Pons (tissue), 1 donor: Measurements from ENCODE around the gene ACTR2.
"Not testable (repeated sequence)": the region's sequence is repeated elsewhere in the genome, so short reads cannot be mapped to it uniquely, and the experiment has no call there.

Experiments
- DNase-seq: peaks from one replicate; pipeline ENCODE4 v3.0.0-alpha.2; 2016; ENCODE audit warnings: low spot score

ACTR2 gene

DNA sequence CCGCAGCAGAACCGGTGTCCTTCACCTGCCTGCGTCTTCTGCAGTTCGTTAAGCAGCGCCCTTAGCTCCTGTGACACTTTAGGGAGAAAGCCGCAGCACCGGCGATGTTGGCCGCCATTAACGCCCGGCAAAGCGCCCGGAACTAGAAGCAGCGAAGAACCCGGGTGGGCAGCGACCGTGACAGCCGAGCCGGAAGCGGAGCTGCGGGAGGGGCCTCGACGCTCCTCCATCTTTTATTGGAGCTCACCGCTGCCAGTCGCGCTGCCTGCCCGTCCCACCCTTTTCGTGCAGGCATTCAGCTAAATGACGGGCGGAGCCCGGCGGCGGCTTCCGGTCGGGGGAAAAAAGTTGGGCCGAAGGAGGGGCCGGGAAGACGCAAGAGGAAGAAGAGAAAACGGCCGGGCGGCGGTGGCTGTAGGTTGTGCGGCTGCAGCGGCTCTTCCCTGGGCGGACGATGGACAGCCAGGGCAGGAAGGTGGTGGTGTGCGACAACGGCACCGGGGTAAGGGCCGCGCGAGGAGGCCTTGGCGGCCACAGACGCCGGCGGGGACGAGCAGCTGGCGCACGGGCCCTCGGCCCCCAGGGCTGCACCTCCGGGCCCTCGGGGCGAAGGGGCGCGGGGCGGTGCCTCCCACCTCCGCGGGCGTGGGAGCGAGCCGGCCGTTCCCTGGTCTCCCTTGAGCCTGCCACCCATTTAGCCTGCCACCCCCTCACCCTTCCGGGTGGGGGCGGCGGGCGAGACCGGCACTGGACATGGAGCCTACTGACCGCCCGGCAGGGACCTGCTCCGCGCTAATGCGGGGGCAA lies at the start of gene ACTR2:
Gene ACTR2 (plus strand): TSS at position 376 of the 807 bp plus-strand sequence. CDS start 79 bp downstream, at position 455.
- DNase-seq = peak; percentile 95

DNA sequence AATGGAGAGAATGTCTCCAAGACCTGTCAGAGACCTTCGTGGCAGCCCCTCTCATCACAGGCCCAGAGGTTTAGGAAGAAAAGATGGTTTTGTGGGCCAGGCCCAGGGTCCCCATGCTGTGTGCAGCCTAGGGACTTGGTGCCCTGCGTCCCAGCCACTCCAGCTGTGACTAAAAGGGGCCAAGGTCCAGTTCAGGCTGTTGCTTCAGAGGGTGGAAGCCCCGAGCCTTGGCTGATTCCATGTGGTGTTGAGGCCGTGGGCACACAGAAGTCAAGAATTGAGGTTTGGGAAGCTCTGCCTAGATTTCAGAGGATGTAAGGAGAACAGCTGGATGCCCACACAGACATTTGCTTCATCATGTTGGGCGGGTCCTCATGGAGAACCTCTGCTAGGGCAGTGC lies 45.1 kb upstream of the ACTR2 start:
- no peak for DNase-seq

DNA sequence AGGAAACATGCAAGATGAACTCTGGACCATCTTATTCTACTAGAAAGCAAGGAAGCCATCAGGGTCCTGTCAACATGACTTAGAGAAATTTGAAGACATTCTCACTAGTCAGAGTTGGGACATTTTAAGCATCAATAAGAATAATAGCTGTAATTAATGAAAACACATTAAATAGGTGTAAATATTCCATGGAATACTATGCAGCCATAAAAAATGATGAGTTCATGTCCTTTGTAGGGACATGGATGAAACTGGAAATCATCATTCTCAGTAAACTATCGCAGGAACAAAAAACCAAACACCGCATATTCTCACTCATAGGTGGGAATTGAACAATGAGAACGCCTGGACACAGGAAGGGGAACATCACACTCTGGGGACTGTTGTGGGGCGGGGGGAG lies 44.2 kb upstream of the ACTR2 start:
- not testable (repeated sequence) for DNase-seq

DNA sequence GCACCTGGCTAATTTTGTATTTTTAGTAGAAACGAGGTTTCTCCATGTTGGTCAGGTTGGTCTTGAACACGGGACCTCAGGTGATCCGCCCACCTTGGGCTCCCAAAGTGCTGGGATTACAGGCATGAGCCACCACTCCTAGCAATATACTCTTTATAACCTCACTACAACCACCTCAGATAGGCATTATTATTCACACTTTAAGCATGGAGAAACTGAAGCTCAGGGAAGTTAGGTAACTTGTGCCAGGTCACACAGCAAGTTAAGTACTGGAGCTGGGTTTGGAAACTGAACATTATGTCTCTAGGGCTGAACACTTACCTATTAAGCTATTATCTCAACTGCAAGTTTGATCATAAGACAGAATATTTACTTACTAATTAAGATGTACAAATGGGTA lies 42.6 kb upstream of the ACTR2 start:
- DNase-seq = no peak

DNA sequence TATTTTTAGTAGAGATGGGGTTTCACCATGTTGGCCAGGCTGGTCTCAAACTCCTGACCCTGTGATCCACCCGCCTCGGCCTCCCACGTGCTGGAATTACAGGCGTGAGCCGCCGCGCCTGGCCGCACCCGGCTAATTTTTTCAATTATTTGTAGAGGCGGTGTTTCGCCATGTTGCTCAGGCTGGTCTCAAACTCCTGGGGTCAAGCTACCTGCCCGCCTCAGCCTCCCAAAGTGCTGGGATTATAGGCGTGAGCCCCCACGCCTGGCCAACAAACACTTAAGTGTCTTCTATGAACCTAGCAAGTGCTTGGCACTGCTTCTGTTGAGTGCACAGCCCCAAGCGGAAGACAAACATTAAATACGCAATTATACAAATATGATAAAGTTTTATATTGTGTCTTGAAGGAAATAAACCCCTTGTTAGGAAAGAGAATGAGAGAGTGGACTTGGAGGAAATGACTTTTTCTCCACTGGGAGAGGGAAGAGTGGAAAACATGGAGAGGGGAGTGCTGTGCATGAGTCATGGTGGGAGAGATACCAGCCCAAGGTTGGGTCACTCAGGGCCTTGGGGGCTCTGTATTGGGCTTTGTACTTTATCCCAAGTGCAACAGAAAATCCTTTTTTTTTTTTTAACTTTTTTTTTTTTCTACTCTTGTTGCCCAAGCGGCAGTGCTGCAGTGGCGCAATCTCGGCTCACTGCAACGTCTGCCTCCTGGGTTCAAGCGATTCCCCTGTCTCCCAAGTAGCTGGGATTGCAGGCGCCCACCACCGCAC lies 41.4 kb upstream of the ACTR2 start:
- no peak for DNase-seq

GRCh38 chr2:65186872-65187851 lies 40.5 kb upstream of the ACTR2 start:
- DNase-seq = peak; percentile 87

DNA sequence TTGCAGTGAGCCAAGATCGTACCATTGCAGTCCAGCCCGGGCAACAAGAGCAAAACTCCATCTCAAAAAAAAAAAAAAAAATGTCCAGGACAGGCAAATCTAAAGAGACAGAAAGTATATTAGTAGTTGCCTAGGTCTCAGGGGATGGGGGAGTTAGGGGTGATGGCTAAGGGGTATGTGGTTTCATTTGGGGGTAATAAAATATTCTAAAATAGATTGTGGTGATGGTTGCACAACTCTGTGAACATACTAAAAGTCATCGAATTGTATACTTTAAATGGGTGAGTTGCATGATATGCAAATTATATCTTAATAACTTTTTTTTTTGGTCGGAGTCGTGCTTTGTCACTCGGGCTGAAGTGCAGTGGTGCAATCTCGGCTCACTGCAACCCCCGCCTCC lies 34.2 kb upstream of the ACTR2 start:
- no peak for DNase-seq

GRCh38 chr2:65198737-65199136 lies 28.9 kb upstream of the ACTR2 start:
- peak; percentile 39 for DNase-seq

DNA sequence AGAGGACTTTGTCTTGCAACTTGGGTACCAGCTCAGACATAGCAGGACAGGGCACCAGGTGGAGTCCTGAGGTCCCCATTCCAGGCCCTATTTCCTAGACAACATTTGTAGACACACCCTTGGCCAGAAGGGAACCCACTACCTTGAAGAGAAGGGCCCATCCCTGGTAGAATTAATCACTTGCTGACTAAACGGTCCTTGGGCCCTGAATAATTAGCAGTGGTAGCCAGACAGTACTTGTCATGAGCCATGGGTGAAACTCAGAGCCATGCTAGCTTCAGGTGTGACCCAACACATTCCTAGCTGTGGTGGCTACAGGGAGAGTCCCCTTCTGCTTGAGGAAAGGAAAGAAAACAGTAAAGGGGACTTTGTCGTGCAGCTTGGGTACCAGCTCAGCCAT lies 28.5 kb upstream of the ACTR2 start:
- DNase-seq = no peak

- no peak for DNase-seq
These were observed 27.7 kb upstream of the ACTR2 start for GRCh38 chr2:65199891-65200290.

DNA sequence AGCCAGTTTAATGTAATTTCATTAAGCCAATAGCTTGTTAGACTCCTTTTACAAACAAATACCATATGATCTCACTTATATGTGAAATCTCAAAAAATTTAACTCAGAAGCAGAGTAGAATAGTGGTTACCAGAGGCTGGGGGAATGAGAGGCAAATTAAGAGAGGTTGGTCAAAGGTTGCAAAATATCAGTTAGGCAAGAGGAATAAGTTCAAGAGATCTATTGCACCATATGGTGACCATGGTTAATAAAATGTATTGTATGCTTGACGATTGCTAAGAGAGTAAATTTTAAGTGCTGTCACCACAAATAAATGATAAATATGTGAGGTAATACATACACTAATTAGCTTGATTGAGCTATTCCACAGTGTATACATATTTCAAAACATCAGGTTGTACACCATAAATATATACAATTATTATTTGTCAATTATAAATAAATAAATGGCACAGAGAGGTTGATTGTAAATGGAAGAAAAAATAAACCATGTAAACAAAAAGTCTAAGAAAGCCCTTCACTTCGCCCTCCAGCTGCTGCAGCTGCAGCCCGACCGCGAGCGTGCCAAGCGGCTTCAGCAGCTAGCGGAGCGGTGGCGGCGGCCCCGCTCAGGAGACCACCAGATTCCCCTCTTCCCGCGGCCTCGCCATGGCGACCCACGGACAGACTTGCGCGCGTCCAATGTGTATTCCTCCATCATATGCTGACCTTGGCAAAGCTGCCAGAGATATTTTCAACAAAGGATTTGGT lies 23.0 kb upstream of the ACTR2 start:
- no peak for DNase-seq

DNA sequence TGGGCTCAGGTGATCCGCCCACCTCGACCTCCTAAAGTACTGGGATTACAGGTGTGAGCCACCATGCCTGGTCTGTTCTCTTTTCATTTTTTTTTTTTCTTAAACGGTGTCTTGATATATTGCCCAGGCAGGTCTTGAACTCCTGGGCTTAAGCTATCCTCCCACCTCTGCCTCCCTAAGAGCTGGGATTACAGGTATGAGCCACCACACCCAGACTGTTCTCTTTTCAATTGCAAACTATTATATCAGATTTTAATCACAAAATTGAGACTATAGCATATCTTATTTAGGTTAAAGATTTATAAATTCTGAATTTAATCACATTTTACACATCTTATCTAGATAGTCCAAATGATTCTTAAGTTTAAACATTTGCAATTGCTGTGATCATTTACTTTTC lies 15.5 kb upstream of the ACTR2 start:
- no peak for DNase-seq

DNA sequence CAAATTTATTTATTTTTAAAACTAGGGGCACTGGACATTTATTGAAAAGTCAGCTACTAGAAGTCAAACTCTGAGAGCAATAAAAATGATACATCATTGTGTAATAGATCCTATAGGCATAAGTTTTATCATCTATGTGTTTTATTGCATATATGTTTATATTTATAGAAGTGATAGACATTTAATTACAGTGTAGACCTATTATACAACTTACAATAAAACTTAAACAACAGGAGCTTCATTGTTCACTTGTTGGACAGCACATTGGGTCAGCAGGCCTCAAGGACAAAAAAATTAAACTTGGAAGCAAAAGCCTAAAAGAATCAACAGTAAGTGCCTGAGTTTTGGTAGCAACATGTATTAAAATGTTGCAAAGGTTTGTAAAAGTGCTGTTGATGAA lies 15.0 kb upstream of the ACTR2 start:
- DNase-seq = no peak

- no peak for DNase-seq
These were observed 14.6 kb upstream of the ACTR2 start for GRCh38 chr2:65213035-65213434.

DNA sequence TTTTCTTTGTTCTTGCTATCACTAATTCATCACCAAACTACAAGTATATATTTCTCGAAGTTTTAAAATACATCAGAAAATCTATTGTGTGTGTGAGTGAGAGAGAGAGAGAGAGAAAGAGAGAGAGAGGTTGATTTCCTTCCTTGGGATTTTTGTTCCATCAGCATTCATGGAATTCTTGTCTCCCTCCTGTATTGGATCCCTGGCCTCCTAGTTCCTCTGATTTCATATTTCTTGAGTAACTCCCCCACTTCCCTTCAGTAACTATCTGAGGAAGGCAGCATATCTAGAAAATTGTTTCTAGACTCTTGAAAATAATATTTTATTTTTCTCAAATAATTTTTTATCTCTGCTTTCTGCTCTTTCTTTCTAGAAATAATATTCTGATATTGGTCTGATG lies 13.3 kb upstream of the ACTR2 start:
- DNase-seq = no peak

DNA sequence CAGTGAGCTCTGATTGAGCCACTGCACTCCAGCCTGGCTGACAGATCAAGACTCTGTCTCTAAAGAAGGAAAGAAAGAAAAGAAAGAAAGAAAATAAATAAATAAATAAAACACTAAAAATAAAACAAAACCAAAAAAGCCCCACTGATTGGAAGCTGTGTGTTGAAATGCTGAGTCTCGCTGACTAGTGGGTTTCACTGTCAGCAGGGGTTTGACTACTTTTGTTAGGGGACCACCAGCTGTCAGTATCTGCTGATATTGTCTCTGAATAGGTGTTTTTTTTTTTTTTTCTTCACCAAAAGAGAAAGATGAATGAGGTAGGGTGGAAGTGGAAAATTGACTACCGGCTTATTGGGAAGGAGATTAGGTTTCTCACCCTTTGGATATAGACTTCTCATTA lies 12.8 kb upstream of the ACTR2 start:
- DNase-seq = no peak

DNA sequence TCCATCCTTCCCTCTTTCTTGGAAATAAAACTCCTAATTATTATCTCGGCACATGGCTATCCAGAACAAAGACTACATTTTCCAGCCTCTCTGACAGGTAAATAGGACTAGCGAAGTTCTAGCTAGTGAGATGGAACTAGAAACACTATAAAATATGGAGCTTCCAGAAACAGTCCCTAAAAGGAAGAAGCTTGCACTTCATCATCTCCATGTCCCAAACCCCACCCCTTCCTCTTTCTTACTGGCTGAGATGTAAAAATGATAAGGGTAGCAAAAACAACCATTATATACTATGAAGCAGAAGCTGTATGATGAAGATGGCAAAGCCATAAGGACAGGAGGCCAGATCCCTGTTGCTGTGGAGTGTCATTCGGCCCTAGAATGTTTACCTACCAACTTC lies 11.7 kb upstream of the ACTR2 start:
- DNase-seq = no peak

- no peak for DNase-seq
These were observed 7.0 kb upstream of the ACTR2 start for GRCh38 chr2:65220432-65221131.

DNA sequence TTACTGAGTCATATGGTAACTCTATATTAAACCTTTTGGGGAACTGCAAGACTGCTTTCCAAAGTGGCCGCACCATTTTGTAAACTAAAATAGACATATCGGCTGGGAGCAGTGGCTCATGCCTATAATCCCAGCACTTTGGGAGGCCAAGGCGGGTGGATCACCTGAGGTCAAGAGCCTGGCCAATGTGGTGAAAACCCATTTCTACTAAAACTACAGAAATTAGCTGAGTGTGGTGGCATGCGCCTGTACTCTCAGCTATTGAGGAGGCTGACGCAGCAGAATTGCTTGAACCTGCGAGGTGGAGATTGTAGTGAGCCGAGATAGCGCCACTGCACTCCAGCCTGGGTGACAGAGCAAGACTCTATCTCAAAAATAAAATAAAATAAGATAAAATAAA lies 6.4 kb upstream of the ACTR2 start:
- DNase-seq = not testable (repeated sequence)

DNA sequence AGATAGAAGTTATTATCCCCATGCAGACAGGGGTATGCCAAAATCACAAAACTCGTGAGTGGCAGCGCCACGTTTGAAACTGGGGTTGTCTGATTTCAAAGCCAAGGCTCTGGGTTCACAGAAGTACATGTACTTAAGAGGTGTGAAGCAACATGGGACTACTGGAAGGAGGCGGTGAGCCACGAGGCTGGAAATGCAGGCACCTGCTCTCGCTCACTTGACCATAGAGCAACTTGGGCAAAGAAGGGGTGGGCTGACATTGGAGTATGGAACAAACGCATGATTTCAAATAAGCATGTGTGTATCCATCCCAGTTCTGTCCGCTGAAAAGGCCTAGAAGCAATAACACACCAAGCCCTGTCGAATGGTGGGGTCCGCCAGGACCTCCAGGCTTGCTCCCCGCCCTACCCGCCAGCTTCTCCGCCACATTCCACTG lies 593 bp upstream of the ACTR2 start:
- peak; percentile 40 for DNase-seq

DNA sequence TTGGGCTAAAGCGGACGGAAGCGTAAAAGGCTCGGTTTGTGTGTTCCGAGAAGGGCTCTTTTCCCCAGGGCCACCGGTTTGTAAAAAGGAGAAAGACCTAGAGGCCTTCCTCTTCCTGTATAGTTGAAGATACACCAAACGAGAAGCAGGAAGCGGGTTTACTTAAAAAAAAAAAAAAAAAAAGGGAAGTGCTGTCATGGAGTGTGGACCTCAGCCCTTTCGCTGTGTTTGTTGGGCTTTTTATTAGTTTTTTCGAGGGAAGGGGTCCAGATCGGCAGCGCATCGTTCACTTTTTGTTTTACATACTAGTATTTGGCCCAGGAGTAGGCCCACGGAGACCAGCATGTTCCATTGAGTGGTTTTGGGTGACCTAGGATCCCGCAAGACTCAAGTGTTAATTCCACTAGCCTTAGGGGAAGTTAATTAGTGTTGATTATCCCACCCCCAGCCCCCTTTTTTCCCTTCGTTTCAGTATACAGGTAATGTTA lies 676 bp downstream of the ACTR2 start:
- DNase-seq = peak; percentile 46
